ENCODE measurements around the gene SMIM14. TPM values are rescaled to one million over a fixed set of nuclear protein-coding genes. Genes with fewer than 3 reads are reported as not detected.

Gene SMIM14
- total and polyA plus RNA-seq, 2 of the 8 experiments (the other 6 are each of a cell fraction or from before 2014, with no cell fraction given), result 29.1 to 31.0 TPM

DNA sequence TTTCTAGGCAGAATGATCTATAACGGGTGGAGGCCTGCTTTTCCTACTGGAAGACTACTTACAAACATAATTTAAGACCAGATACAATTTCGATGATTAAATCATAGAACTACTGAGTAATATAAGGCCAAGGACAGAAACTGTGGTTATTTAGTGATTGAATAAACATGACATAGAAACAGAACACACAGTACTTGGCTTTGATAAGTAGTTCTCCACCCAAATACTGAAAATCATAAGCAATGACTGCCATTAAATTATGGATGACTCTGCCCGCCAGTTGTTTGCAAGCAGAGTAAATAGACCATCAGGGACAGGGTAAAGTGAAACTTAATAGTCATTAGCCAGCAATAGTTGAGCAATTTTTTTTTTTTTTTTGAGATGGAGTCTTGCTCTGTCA is 17.2 kb upstream of the SMIM14 start:
- Histone ChIP-seq H4K5ac (ENCODE audit: insufficient read length, low read depth, low read length) (no peak overlapping the region), H2BK5ac (ENCODE audit: low read depth, low read length) (no peak overlapping the region), H3K4me1 (replicated peaks in 1 of 4; ENCODE audit: control insufficient read depth in 3 of 4, insufficient read depth in 4 of 4, low read length in 3 of 4) (no peaks in the 10 kb centered on the region), H3K4ac (replicated peaks; ENCODE audit: insufficient read length, low read depth, low read length) (no peak overlapping the region), H4K8ac (ENCODE audit: extremely low read depth, insufficient read depth, low read length) (no peak overlapping the region), H2AK5ac (ENCODE audit: low read depth, low read length) (no peak overlapping the region), H3K36me3 (ENCODE audit: control insufficient read depth in 2 of 4, insufficient read depth in 4 of 4, low read length in 3 of 4) (no peaks in the 10 kb centered on the region), H2BK12ac (ENCODE audit: low read depth, low read length) (no peak overlapping the region), H3K9ac (replicated peaks in 1 of 4; ENCODE audit: extremely low read depth in 1 of 4, low read depth in 3 of 4, low read length in 3 of 4) (no peak overlapping the region), H3K56ac (replicated peaks; ENCODE audit: insufficient read length, low read depth, low read length) (no peak overlapping the region), H3K4me2 (ENCODE audit: insufficient read depth in 1 of 2, low read depth in 2 of 2, low read length in 2 of 2) (no peak overlapping the region), H3K79me2 (ENCODE audit: control insufficient read depth in 1 of 2, insufficient read depth in 2 of 2, low read length in 2 of 2) (no peaks in the 10 kb centered on the region), H3K79me1 (ENCODE audit: low read depth, low read length) (no peaks in the 10 kb centered on the region), H3K18ac (ENCODE audit: extremely low read depth, low read length) (no peak overlapping the region), H2AFZ (ENCODE audit: low read length) (no peak overlapping the region), H2BK20ac (ENCODE audit: low read length) (no peak overlapping the region), H2BK15ac (ENCODE audit: low read length) (no peak overlapping the region), H3K14ac (ENCODE audit: insufficient read length) (no peak overlapping the region), H3K23ac (ENCODE audit: insufficient read length) (no peak overlapping the region), H4K91ac (replicated peaks; ENCODE audit: insufficient read length, low read length) (no peak overlapping the region), H3K27me3 (replicated peaks in 1 of 4; ENCODE audit: control insufficient read depth in 3 of 4, extremely low read depth in 1 of 4, insufficient read depth in 3 of 4, low read length in 3 of 4) (no peaks in the 10 kb centered on the region), H4K20me1 (replicated peaks in 1 of 2; ENCODE audit: control insufficient read depth in 1 of 2, insufficient read depth in 2 of 2, low read length in 2 of 2) (no peaks in the 10 kb centered on the region), H3K4me3 (ENCODE audit: extremely low read depth in 1 of 4, insufficient read depth in 2 of 4, low read depth in 3 of 4, low read length in 4 of 4) (no peak overlapping the region), H3K9me3 (ENCODE audit: insufficient read depth in 2 of 2, low read depth in 1 of 2, low read length in 1 of 2) (no peaks in the 10 kb centered on the region), H3K23me2 (ENCODE audit: low read depth, low read length) (no peaks in the 10 kb centered on the region), H3K27ac (ENCODE audit: low read depth, low read length) (no peak overlapping the region), H2BK120ac (replicated peaks; ENCODE audit: low read depth, low read length) (no peak overlapping the region)
- ChIA-PET POLR2A (ENCODE audit: partially characterized antibody) (interaction anchor here (0.9 to 1.5 kb wide), 2 partner anchors 14 to 17 kb away, joined by 5 read pairs; partner anchors contain the start of gene SMIM14), CTCF (ENCODE audit: partially characterized antibody) (no interaction called here)
- no peak for TF ChIP-seq CTBP2 (IDR thresholded peaks at IDR 0.05; ENCODE audit: borderline replicate concordance, insufficient read depth, insufficient read length, low read length)
- no peak for TF ChIP-seq BACH1 (IDR thresholded peaks at IDR 0.05; ENCODE audit: low read length)
- TF ChIP-seq ZNF274 (IDR thresholded peaks at IDR 0.05; ENCODE audit: borderline replicate concordance, extremely low read depth, low read length), result no peak
- no peak for TF ChIP-seq NRF1 (IDR thresholded peaks at IDR 0.05; ENCODE audit: low read depth, low read length)
- no peak for TF ChIP-seq EGR1 (IDR thresholded peaks at IDR 0.05; ENCODE audit: borderline replicate concordance, low read depth, low read length)
- no peak for TF ChIP-seq CHD1 (IDR thresholded peaks at IDR 0.05; ENCODE audit: low read depth, low read length)
- TF ChIP-seq FOSL1 (IDR thresholded peaks at IDR 0.05; ENCODE audit: insufficient read depth, low read depth, low read length), result no peak
- TF ChIP-seq EP300 (IDR thresholded peaks at IDR 0.05; ENCODE audit: borderline replicate concordance in 1 of 2, low read depth in 2 of 2, low read length in 2 of 2), result no peak
- no peak for TF ChIP-seq SIN3A (conservative IDR thresholded peaks at IDR 0.05 in 1 of 2, IDR thresholded peaks at IDR 0.05 in 1 of 2; ENCODE audit: low read depth in 1 of 2, low read length in 2 of 2)
- no peak for TF ChIP-seq CHD2 (IDR thresholded peaks at IDR 0.05; ENCODE audit: low read length)
- TF ChIP-seq TBP (IDR thresholded peaks at IDR 0.05; ENCODE audit: low read depth, low read length), result no peak
- no peak for TF ChIP-seq RBBP5 (IDR thresholded peaks at IDR 0.05; ENCODE audit: borderline replicate concordance, low read depth, low read length)
- TF ChIP-seq HDAC6 (IDR thresholded peaks at IDR 0.05; ENCODE audit: low read depth, low read length), result no peak
- TF ChIP-seq TCF12 (IDR thresholded peaks at IDR 0.05; ENCODE audit: low read depth, low read length), result no peak
- TF ChIP-seq HDAC2 (IDR thresholded peaks at IDR 0.05; ENCODE audit: borderline replicate concordance in 1 of 2, low read depth in 2 of 2, low read length in 2 of 2), result no peak
- 90% methylated on average over 3 of the region's 3 CpGs; no CpG with 5 or more reads in 1 of the 2 experiments for WGBS, 2 experiments (ENCODE audit: extremely low coverage in 1 of 2, insufficient coverage in 1 of 2, insufficient read length in 1 of 2, insufficient replicate concordance in 2 of 2, low coverage in 1 of 2, low lambda C conversion rate in 2 of 2, missing lambda C conversion rate in 1 of 2)
- FAIRE-seq (no peak), DNase-seq (ENCODE audit: low read depth in 1 of 2, low spot score in 2 of 2) (no peak)
